Endodermal cell (in vitro differentiated cells): ENCODE data around the gene INCENP. TPM values are rescaled to one million over a fixed set of nuclear protein-coding genes. Genes with fewer than 3 reads are reported as not detected.
"Not testable (repeated sequence)": the region's sequence is repeated elsewhere in the genome, so short reads cannot be mapped to it uniquely, and the experiment has no call there.

Experiments
- DNase-seq: peaks from one replicate; pipeline ENCODE4 v3.0.0-alpha.2; 2017
- H3K27ac ChIP-seq: 2 replicates; pipeline ENCODE4 v1.5.1; 2013; ENCODE audit warnings: mild to moderate bottlenecking, low read depth, low read length, moderate library complexity
- H3K27me3 ChIP-seq: 2 replicates; pipeline ENCODE4 v1.6.1; 2013; ENCODE audit warnings: mild to moderate bottlenecking, low read length, moderate library complexity; ENCODE audit not compliant: insufficient read depth, control insufficient read depth, poor library complexity, severe bottlenecking
- H3K36me3 ChIP-seq: 2 replicates; pipeline ENCODE4 v1.7.0; 2013; ENCODE audit warnings: mild to moderate bottlenecking, low read length, moderate library complexity; ENCODE audit not compliant: control insufficient read depth, insufficient read depth
- H3K4me1 ChIP-seq: one replicate; pipeline ENCODE4 v1.7.0; 2013; ENCODE audit warnings: low read length; ENCODE audit not compliant: control insufficient read depth, insufficient read depth
- H3K4me3 ChIP-seq: 2 replicates; pipeline ENCODE4 v1.5.1; 2013; ENCODE audit warnings: mild to moderate bottlenecking, low read length, moderate library complexity
- H3K9ac ChIP-seq: 2 replicates; pipeline ENCODE4 v1.6.1; 2013; ENCODE audit warnings: mild to moderate bottlenecking, low read length, moderate library complexity; ENCODE audit not compliant: poor library complexity, severe bottlenecking; ENCODE audit errors: extremely low read depth
- H3K9me3 ChIP-seq: 2 replicates; pipeline ENCODE4 v1.6.1; 2013; ENCODE audit warnings: mild to moderate bottlenecking, low read length, moderate library complexity; ENCODE audit not compliant: control insufficient read depth
- H3K27ac Mint-ChIP-seq: 2 replicates; pipeline ENCODE4 v1.8.0; 2020; ENCODE audit warnings: mixed read lengths
- H3K27me3 Mint-ChIP-seq: 2 replicates; pipeline ENCODE4 v1.8.0; 2021; ENCODE audit warnings: mild to moderate bottlenecking, mixed read lengths; ENCODE audit not compliant: insufficient read depth
- H3K36me3 Mint-ChIP-seq: 2 replicates; pipeline ENCODE4 v1.8.0; 2020; ENCODE audit warnings: low read depth, mixed read lengths
- H3K4me1 Mint-ChIP-seq: 2 replicates; pipeline ENCODE4 v1.8.0; 2020; ENCODE audit warnings: mixed read lengths
- H3K4me3 Mint-ChIP-seq: 2 replicates; pipeline ENCODE4 v1.8.0; 2020; ENCODE audit warnings: mild to moderate bottlenecking, moderate library complexity, mixed read lengths
- H3K9me3 Mint-ChIP-seq: 2 replicates; pipeline ENCODE4 v1.8.0; 2020; ENCODE audit warnings: mild to moderate bottlenecking, mixed read lengths
- CTCF ChIP-seq: fragments of 200-600 bp; sonication (generic); conservative IDR thresholded peaks from 2 replicates; pipeline ENCODE4 v1.5.0; 2021; ENCODE audit warnings: antibody characterized with exemption, mild to moderate bottlenecking
- WGBS, 2 experiments: methylation state at CpG; one replicate each; pipeline versions ENCODE4 v1.1.5 to v1.1.7; 2013; ENCODE audit warnings: missing lambda C conversion rate in 2 of 2, mixed read lengths in 1 of 2; ENCODE audit not compliant: insufficient coverage in 1 of 2, insufficient read length in 1 of 2; 5-methylcytosine and 5-hydroxymethylcytosine counted together
- total RNA-seq, 2 donors: library from RNA; stranded (reverse); fragmentation: NEBNext Ultra II Directional in 1 of 2; extraction: Animal tissue kit (Norgen Biotek cat#: 25700) in 1 of 2; gene quantifications; 2 replicates in 1 of 2; 3 replicates in 1 of 2; pipeline ENCODE4 v1.2.1, GENCODE V29; 2021

The INCENP gene
- total RNA-seq, 2 donors from 2014 or later = 58.1 to 115 TPM

- Histone ChIP-seq H3K27ac (no peak overlapping the region), H3K27me3 (no peaks in the 10 kb centered on the region), H3K9me3 (peaks cover 5% of the 10 kb centered on the region), H3K4me3 (no peak overlapping the region), H3K36me3 (no peaks in the 10 kb centered on the region), H3K9ac (no peak overlapping the region), H3K4me1 (no peaks in the 10 kb centered on the region)
- peaks cover 4% of the 10 kb centered on the region for H3K4me1 Mint-ChIP-seq
- H3K9me3 Mint-ChIP-seq = peaks cover 13% of the 10 kb centered on the region
- no peaks in the 10 kb centered on the region for H3K27me3 Mint-ChIP-seq
- H3K27ac Mint-ChIP-seq = no peak overlapping the region
- H3K4me3 Mint-ChIP-seq = no peak overlapping the region
- peak; percentile 94 for DNase-seq
- WGBS, 2 experiments = 34 to 44% methylated on average over 1 to 16 of the region's 16 CpGs
- peak; percentile 94 for TF ChIP-seq CTCF
- H3K36me3 Mint-ChIP-seq = no peaks in the 10 kb centered on the region
Measured at GRCh38 chr11:62081378-62082291, 42.2 kb upstream of the INCENP start.

- no peak overlapping the region for H3K9ac ChIP-seq
- no peaks in the 10 kb centered on the region for H3K36me3 Mint-ChIP-seq
- 46 to 57% methylated on average over 4 to 6 of the region's 7 CpGs for WGBS, 2 experiments
Measured at GRCh38 chr11:62082292-62082657, 41.5 kb upstream of the INCENP start.

GRCh38 chr11:62084801-62085200 is 39.0 kb upstream of the INCENP start:
- H3K27ac ChIP-seq, H3K36me3 Mint-ChIP-seq, H3K27me3 ChIP-seq, H3K4me1 ChIP-seq, H3K36me3 ChIP-seq, H3K27ac Mint-ChIP-seq, H3K9ac ChIP-seq, H3K4me3 Mint-ChIP-seq, H3K4me3 ChIP-seq, DNase-seq, H3K27me3 Mint-ChIP-seq, H3K4me1 Mint-ChIP-seq: not testable (repeated sequence)
- peaks cover 32% of the 10 kb centered on the region for H3K9me3 Mint-ChIP-seq
- peaks cover 30% of the 10 kb centered on the region for H3K9me3 ChIP-seq
- WGBS, 2 experiments = 93 to 100% methylated on average over 1 to 5 of the region's 6 CpGs

More at GRCh38 chr11:62082292-62082657, 41.5 kb upstream of the INCENP start:
- no peaks in the 10 kb centered on the region for H3K36me3 ChIP-seq
- no peak for TF ChIP-seq CTCF
- Mint-ChIP-seq H3K4me1 (peaks cover 4% of the 10 kb centered on the region), H3K27ac (no peak overlapping the region), H3K9me3 (peaks cover 18% of the 10 kb centered on the region), H3K4me3 (no peak overlapping the region), H3K27me3 (no peaks in the 10 kb centered on the region)
- no peaks in the 10 kb centered on the region for H3K4me1 ChIP-seq
- DNase-seq = no peak
- H3K27ac ChIP-seq = no peak overlapping the region
- no peaks in the 10 kb centered on the region for H3K27me3 ChIP-seq
- peaks cover 12% of the 10 kb centered on the region for H3K9me3 ChIP-seq
- H3K4me3 ChIP-seq = no peak overlapping the region
